NCI-H526 treated with DMSO at 0.1 percent for 48 hours (cell line): Measurements from ENCODE around the gene NEB.
A peak's percentile ranks its signal among the peaks of the same experiment; 100 is the strongest.
"Not testable (repeated sequence)": the region's sequence is repeated elsewhere in the genome, so short reads cannot be mapped to it uniquely, and the experiment has no call there.

Experiments used
- DNase-seq: peaks from one replicate; lab custom pipeline; 2025; lab: John Stamatoyannopoulos, UW

The NEB gene

GRCh38 chr2:151611351-151611750 lies 122.9 kb downstream of the NEB start:
- DNase-seq, result no peak

DNA sequence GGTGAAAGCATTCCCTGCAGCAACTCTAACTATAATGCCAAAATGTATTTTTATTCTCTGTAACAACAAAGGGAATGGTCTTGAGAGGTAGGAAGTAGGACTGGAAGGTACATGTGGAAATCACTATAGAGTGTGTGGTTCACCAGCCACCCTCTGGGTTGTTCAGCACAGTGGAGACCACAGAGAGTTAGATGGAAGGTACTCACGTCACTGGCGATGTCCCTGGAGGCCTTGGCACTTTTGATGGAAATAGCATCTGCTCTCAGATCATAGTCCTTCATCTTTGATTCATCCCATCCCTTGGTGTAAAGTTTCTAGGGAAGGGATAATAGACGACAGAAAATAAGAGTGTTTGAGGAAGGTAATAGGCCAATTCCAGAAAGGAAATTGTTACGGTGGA lies 124.0 kb downstream of the NEB start:
- DNase-seq, result no peak

GRCh38 chr2:151609705-151610104 lies 124.6 kb downstream of the NEB start:
- DNase-seq, result no peak

GRCh38 chr2:151607459-151608424 lies 126.5 kb downstream of the NEB start:
- DNase-seq, result not testable (repeated sequence)

- DNase-seq, result not testable (repeated sequence)
Observed at GRCh38 chr2:151603530-151603929, 130.7 kb downstream of the NEB start.

- not testable (repeated sequence) for DNase-seq
Observed at GRCh38 chr2:151602402-151602801, 131.9 kb downstream of the NEB start.

- DNase-seq, result not testable (repeated sequence)
Observed at GRCh38 chr2:151601803-151602202, 132.5 kb downstream of the NEB start.

- not testable (repeated sequence) for DNase-seq
Observed at GRCh38 chr2:151596903-151597608, 137.2 kb downstream of the NEB start.

DNA sequence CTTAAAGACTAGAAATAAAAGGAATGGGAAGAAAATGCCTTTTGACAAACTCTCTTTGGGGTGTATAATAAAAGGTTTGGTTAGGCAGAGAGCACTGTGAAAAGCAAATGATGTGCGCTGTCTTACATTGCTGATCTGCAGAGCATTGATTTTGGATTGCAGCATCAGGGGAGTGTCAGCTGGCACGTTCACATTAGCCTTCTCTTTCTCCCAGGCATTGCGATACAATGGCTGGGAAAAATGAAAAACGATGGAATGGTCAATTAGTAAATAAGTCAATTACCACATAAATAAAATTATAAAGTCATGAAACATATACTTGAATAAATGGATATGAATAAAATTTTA lies 142.4 kb downstream of the NEB start:
- DNase-seq, result peak; percentile 24

DNA sequence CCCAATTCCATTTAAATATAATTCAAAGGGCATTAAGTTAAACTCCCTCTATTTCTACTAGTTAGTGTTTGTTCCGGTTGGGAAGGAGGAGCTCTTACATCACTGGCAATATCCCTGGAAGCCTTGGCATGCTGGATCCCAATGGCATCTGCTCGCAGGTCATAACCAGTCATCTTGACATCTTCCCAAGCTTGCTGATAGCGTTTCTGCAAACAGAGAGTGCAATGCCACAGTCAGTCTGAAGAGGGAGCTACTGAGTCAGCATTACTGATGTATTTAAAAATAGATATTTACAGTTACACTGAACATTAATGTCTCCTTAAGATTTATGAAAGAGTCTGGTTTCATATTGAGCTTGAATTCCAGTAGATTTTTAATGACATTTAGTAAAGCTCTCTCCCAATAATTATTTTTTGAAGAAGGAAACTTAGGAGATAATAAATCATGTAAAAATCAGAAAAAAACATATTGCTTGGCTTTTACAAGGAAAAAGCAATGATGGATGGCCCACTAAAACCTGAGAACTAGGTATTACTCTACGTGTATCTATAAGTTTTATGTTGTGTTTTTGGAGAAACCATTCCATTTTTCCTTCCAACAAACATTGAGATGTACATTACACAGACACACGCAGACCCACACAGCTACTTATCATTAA lies 142.9 kb downstream of the NEB start:
- DNase-seq, result not testable (repeated sequence)

DNA sequence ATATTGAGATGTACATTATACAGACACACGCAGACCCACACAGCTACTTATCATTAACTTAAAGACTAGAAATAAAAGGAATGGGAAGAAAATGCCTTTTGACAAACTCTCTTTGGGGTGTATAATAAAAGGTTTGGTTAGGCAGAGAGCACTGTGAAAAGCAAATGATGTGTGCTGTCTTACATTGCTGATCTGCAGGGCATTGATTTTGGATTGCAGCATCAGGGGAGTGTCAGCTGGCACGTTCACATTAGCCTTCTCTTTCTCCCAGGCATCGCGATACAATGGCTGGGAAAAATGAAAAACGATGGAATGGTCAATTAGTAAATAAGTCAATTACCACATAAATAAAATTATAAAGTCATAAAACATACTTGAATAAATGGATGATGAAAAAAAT lies 153.0 kb downstream of the NEB start:
- DNase-seq, result not testable (repeated sequence)

DNA sequence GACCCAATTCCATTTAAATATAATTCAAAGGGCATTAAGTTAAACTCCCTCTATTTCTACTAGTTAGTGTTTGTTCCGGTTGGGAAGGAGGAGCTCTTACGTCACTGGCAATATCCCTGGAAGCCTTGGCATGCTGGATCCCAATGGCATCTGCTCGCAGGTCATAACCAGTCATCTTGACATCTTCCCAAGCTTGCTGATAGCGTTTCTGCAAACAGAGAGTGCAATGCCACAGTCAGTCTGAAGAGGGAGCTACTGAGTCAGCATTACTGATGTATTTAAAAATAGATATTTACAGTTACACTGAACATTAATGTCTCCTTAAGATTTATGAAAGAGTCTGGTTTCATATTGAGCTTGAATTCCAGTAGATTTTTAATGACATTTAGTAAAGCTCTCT lies 153.6 kb downstream of the NEB start:
- not testable (repeated sequence) for DNase-seq

DNA sequence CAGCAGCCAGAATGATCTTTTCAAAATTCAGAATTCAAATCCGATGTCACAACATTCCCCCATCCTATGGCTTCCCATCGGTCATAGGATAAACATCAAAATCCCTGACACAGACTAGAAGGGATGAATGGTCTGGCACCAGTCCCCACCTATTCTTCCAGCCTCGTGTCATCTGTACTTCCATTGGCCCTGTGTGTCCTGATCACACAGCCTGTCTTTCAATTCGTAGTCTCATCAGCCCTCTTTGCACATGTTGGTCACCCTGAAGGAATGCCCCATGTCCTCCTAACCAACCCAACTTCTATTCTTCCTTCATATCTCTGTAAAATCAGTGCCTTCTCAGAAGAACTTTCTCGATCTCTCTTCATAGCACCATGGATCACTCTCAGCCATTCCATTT lies 157.2 kb downstream of the NEB start:
- no peak for DNase-seq

GRCh38 chr2:151576080-151576479 lies 158.2 kb downstream of the NEB start:
- DNase-seq, result no peak

DNA sequence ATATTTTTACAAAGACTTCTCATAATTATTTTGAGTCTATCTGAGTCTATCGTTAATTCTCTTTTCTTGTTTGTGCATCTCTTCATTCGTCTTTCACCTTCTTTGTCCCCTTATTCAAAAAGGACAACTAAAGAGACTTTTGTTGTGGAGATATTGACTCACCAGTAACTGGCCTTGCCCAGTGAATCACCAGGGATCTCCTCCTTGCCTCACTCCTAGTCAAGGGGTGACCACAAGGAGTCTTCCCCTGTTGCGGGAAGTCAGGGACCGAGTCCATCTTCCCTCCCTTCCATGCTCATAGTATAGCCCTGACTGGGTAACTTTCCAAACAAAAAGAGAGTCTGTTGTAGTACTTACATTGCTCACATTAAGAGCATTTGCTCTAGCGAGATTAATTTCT lies 158.9 kb downstream of the NEB start:
- no peak for DNase-seq

DNA sequence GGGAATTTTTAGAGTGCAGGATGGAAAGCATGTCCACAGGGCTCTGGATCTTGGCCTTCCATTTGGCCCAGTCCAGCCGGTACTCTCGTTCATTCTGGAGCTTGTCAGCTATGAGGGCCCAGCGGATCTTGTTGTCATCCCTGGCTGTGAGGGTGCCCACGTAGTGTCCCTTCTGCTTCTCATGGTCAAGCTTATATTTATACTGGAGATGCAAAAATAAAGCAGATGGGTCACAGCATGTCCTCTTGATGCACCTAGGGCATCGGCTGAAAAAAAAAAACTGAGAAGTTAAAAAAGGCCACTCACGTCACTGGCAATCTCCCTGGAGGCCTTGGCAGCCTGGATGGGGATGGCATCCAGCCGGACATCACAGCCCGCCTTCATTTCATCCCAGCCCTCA lies 164.1 kb downstream of the NEB start:
- no peak for DNase-seq

DNA sequence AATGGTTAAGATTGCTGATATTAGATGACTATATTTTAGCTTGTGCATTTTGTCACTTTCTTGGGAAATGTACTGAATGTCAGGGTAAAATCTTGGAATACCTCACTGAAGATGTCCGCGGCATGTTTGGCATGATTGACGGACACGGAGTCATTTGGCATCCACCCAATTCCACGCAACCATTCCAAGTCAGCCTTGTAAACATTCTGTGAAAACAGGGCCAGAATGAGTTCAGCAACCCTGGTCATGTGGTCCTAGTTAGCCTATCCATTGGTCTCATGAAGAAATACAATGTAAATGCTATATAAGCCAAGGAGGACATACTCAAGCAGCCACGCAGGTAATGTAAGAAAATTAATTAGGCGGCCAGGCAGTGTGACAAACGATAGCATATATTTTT lies 165.1 kb downstream of the NEB start:
- DNase-seq, result no peak

DNA sequence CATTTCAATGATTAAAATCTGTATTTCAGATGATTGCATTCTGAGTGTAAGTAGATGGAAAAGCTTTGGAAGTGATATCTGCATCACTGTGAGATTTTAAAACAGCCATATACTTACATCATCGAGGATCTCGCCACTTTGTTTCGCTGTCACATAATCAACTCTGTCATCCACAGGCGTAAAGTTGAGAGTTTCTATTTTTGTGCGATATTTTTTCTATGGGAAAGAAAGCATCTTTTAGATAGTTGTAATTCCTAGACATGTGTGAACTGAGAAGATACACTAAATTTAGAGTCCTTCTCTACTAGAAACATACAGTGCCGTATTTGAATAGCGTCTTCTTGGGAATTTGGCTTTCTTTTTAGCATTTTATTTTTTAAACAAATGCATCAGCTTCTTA lies 165.8 kb downstream of the NEB start:
- no peak for DNase-seq

DNA sequence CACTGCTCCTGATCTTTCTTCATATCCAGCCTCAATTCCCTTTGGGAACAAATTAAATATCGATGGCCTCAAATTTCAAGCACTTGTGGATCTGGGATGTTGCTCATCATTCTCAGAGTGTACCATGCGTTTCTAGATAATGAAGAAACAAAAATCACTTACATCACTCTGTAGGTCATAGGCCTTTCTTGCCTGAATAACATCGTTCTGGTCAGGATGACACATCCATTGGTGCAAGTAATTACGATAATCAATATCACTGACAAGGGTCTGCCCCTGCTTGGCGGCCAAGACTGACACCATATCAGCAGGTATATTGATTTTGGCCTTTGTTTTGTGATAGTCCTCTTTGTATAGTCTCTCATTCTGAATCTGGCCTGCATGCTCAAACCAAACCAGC lies 167.3 kb downstream of the NEB start:
- DNase-seq, result no peak

DNA sequence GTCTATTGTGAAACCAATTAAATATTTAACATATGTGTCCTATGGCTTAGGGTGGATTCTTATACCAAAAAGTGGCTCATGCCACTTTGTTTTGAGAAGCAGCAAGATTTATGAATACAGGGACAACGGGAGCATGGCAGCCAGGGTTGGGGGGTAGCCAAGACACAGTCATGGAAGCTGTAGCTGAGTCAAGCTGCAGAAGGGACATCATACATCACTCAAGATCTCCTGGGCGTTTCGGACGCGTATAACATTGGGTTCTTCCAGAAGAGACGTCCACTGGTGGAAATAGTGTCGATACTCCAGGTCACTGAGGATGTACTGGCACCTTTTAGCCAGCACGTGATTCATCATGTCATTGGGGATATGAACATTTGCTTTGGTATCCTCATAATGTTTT lies 171.9 kb downstream of the NEB start:
- DNase-seq, result no peak

DNA sequence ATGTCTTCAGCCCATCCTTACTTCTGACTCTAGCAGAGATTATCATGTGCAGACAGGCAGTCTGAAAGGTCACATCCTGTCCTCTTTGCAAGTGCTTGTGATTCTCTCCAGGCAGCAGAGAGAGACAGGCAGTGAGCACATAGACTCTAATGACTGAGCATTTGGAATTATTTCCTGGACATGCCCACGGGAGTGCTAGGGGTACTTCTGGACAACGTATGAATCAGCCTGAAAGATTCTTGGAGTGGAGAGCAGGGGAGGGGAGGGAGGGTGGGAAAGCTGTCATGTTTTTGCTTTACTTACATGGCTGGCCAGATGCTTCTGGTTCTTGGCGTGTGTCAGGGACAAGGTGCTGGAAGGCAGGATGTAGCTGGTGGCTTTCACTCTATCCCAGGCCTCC lies 174.0 kb downstream of the NEB start:
- no peak for DNase-seq

DNA sequence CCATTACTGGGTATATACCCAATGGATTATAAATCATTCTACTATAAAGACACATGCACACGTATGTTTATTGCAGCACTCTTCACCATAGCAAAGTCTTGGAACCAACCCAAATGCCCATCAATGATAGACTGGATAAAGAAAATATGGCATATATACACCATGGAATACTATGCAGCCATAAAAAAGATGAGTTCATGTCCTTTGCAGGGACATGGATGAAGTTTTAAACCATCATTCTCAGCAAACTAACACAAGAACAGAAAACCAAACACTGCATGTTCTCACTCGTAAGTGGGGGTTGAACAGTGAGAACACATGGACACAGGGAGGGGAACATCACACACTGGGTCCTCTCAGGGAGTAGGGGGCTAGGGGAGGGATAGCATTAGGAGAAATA lies 174.8 kb downstream of the NEB start:
- DNase-seq, result not testable (repeated sequence)

DNA sequence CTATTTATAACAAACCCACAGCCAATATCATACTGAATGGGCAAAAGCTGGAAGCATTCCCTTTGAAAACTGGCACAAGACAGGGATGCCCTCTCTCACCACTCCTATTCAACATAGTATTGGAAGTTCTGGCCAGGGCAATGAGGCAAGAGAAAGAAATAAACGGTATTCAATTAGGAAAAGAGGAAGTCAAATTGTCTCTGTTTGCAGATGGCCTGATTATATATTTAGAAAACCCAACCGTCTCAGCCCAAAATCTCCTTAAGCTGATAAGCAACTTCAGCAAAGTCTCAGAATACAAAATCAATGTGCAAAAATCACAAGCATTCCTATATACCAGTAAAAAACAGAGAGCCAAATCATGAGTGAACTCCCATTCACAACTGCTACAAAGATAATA lies 176.4 kb downstream of the NEB start:
- DNase-seq, result not testable (repeated sequence)
